Adrenal gland (tissue), 5 donors: ENCODE data around the gene OPCML.

Source experiments
- POLR2A ChIP-seq, 2 donors: fragments of 450-650 bp; IDR thresholded peaks; one replicate each; pipeline ENCODE4 v1.6.1; 2017; ENCODE audit warnings: antibody characterized with exemption in 2 of 2, mild to moderate bottlenecking in 2 of 2, moderate library complexity in 1 of 2
- TF ChIP-seq, protein P1 (sequence below), 6 experiments: fragments of 450-650 bp in 4 of 6; fragments of 200-600 bp in 2 of 6; sonication (generic) in 1 of 6; IDR thresholded peaks; 1 replicate in 5 of 6; 2 replicates in 1 of 6; pipeline versions ENCODE4 v1.5.1 to v1.8.0; 2016 to 2021; ENCODE audit warnings: antibody characterized with exemption in 6 of 6, mild to moderate bottlenecking in 2 of 6, moderate library complexity in 1 of 6
- donor health status: DM: no; HTN: no; CAD: no.

DNA sequence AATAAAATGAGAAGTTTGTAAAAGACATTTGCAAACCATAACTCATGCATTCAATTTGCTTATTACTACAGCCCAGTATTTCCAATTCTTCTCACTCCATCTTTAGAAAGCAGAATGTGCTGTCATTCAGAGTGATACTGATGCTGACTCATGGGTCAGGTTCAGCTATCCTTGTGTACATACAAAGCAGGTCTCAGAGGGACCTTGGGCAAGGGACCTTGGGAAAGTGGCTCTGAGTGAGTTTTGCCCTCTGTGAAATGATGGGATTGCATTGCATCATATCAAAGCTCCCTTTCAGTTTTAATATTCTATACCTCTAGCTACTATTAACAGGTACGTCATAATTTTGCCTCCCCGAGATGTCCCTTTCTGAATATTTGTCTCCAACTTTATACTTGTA is 848.7 kb downstream of the OPCML start:
- TF ChIP-seq POLR2A (IDR thresholded peaks at IDR 0.05): no peak
- TF ChIP-seq, protein P1, sequence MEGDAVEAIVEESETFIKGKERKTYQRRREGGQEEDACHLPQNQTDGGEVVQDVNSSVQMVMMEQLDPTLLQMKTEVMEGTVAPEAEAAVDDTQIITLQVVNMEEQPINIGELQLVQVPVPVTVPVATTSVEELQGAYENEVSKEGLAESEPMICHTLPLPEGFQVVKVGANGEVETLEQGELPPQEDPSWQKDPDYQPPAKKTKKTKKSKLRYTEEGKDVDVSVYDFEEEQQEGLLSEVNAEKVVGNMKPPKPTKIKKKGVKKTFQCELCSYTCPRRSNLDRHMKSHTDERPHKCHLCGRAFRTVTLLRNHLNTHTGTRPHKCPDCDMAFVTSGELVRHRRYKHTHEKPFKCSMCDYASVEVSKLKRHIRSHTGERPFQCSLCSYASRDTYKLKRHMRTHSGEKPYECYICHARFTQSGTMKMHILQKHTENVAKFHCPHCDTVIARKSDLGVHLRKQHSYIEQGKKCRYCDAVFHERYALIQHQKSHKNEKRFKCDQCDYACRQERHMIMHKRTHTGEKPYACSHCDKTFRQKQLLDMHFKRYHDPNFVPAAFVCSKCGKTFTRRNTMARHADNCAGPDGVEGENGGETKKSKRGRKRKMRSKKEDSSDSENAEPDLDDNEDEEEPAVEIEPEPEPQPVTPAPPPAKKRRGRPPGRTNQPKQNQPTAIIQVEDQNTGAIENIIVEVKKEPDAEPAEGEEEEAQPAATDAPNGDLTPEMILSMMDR (IDR thresholded peaks at IDR 0.05): no peak
